Neural cell (in vitro differentiated cells): ENCODE data around the gene TMEM247.
"Not testable (repeated sequence)": the region's sequence is repeated elsewhere in the genome, so short reads cannot be mapped to it uniquely, and the experiment has no call there.

Experiments used
- EP300 ChIP-seq: fragments of 450-650 bp; conservative IDR thresholded peaks from 2 replicates; pipeline ENCODE4 v1.6.1; 2014; ENCODE audit warnings: antibody characterized with exemption, mild to moderate bottlenecking, moderate library complexity; ENCODE audit not compliant: poor library complexity, severe bottlenecking
- EZH2 ChIP-seq: fragments of 200-600, 300-800 bp; shearing (Covaris generic), sonication (generic); IDR thresholded peaks from 2 replicates; pipeline ENCODE4 v1.6.1; 2014; ENCODE audit warnings: antibody characterized with exemption, low read length, borderline replicate concordance, mild to moderate bottlenecking; ENCODE audit not compliant: insufficient read depth, poor library complexity, severe bottlenecking
- MXI1 ChIP-seq: fragments of 450-650 bp; conservative IDR thresholded peaks from 2 replicates; pipeline ENCODE4 v1.6.1; 2014; ENCODE audit warnings: antibody characterized with exemption, mild to moderate bottlenecking; ENCODE audit not compliant: poor library complexity, severe bottlenecking
- POLR2AphosphoS5 ChIP-seq: IDR thresholded peaks from 2 replicates; pipeline ENCODE4 v1.6.1; 2012
- RAD21 ChIP-seq: fragments of 450-650 bp; conservative IDR thresholded peaks from 2 replicates; pipeline ENCODE4 v1.6.1; 2014; ENCODE audit warnings: antibody characterized with exemption, mild to moderate bottlenecking, moderate library complexity
- SMC3 ChIP-seq: fragments of 450-650 bp; conservative IDR thresholded peaks from 2 replicates; pipeline ENCODE4 v1.6.1; 2014; ENCODE audit warnings: antibody characterized with exemption, mild to moderate bottlenecking, moderate library complexity; ENCODE audit not compliant: poor library complexity
- TAF1 ChIP-seq: IDR thresholded peaks from 2 replicates; pipeline ENCODE4 v1.6.1; 2012; ENCODE audit warnings: low read depth
- TF ChIP-seq, protein P1 (sequence below): fragments of 450-650 bp; IDR thresholded peaks from 2 replicates; pipeline ENCODE4 v1.5.1; 2014; ENCODE audit warnings: antibody characterized with exemption, mild to moderate bottlenecking, moderate library complexity; ENCODE audit not compliant: poor library complexity, severe bottlenecking
- TF ChIP-seq, protein P2 (sequence below): IDR thresholded peaks from 2 replicates; pipeline ENCODE4 v1.6.1; 2012; ENCODE audit warnings: borderline replicate concordance

GRCh38 chr2:46522385-46522784 lies 43.0 kb downstream of the TMEM247 start:
- TF ChIP-seq, protein P1, sequence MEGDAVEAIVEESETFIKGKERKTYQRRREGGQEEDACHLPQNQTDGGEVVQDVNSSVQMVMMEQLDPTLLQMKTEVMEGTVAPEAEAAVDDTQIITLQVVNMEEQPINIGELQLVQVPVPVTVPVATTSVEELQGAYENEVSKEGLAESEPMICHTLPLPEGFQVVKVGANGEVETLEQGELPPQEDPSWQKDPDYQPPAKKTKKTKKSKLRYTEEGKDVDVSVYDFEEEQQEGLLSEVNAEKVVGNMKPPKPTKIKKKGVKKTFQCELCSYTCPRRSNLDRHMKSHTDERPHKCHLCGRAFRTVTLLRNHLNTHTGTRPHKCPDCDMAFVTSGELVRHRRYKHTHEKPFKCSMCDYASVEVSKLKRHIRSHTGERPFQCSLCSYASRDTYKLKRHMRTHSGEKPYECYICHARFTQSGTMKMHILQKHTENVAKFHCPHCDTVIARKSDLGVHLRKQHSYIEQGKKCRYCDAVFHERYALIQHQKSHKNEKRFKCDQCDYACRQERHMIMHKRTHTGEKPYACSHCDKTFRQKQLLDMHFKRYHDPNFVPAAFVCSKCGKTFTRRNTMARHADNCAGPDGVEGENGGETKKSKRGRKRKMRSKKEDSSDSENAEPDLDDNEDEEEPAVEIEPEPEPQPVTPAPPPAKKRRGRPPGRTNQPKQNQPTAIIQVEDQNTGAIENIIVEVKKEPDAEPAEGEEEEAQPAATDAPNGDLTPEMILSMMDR: not testable (repeated sequence)
- not testable (repeated sequence) for TF ChIP-seq SMC3, POLR2AphosphoS5, MXI1, RAD21, EP300, TAF1, EZH2
- TF ChIP-seq, protein P2, sequence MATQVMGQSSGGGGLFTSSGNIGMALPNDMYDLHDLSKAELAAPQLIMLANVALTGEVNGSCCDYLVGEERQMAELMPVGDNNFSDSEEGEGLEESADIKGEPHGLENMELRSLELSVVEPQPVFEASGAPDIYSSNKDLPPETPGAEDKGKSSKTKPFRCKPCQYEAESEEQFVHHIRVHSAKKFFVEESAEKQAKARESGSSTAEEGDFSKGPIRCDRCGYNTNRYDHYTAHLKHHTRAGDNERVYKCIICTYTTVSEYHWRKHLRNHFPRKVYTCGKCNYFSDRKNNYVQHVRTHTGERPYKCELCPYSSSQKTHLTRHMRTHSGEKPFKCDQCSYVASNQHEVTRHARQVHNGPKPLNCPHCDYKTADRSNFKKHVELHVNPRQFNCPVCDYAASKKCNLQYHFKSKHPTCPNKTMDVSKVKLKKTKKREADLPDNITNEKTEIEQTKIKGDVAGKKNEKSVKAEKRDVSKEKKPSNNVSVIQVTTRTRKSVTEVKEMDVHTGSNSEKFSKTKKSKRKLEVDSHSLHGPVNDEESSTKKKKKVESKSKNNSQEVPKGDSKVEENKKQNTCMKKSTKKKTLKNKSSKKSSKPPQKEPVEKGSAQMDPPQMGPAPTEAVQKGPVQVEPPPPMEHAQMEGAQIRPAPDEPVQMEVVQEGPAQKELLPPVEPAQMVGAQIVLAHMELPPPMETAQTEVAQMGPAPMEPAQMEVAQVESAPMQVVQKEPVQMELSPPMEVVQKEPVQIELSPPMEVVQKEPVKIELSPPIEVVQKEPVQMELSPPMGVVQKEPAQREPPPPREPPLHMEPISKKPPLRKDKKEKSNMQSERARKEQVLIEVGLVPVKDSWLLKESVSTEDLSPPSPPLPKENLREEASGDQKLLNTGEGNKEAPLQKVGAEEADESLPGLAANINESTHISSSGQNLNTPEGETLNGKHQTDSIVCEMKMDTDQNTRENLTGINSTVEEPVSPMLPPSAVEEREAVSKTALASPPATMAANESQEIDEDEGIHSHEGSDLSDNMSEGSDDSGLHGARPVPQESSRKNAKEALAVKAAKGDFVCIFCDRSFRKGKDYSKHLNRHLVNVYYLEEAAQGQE: not testable (repeated sequence)
